Vagina (tissue), 2 donors: Measurements from ENCODE around the gene PHRF1.
"Not testable (repeated sequence)": the region's sequence is repeated elsewhere in the genome, so short reads cannot be mapped to it uniquely, and the experiment has no call there.

Experiments used
- CTCF ChIP-seq, 3 experiments: fragments of 450-650 bp in 2 of 3; fragments of 200-600 bp in 1 of 3; sonication (generic) in 1 of 3; IDR thresholded peaks; one replicate each; pipeline ENCODE4 v1.5.1; 2017 to 2019; ENCODE audit warnings: antibody characterized with exemption in 3 of 3, mild to moderate bottlenecking in 2 of 3, moderate library complexity in 2 of 3
- POLR2A ChIP-seq, 2 donors: fragments of 450-650 bp; IDR thresholded peaks; one replicate each; pipeline ENCODE4 v1.6.1; 2017; ENCODE audit warnings: antibody characterized with exemption in 2 of 2, mild to moderate bottlenecking in 2 of 2, moderate library complexity in 2 of 2
- POLR2AphosphoS5 ChIP-seq, 2 donors: sonication (generic); formaldehyde crosslinking; IDR thresholded peaks; one replicate each; pipeline ENCODE4 v1.9.0; 2017; ENCODE audit warnings: antibody characterized with exemption in 2 of 2, mild to moderate bottlenecking in 2 of 2, low read depth in 1 of 2; ENCODE audit not compliant: insufficient read depth in 1 of 2

DNA sequence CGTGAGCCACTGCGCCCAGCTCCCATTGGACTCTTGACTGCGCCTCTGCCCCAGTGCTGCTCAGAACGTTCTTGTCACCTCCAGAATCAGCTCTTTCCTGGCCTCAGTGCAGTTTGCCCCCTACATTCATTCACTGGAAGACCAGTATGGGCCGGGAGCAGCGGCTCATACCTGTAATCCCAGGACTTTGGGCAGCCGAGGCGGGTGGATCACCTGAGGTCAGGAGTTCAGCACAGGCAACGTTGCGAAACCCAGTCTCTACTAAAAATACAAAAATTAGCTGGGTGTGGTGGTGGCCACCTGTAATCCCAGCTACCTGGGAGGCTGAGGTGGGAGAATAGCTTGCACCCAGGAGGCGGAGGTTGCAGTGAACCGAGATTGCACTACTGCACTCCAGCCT lies 78.2 kb downstream of the PHRF1 start:
- not testable (repeated sequence) for TF ChIP-seq POLR2AphosphoS5 (IDR thresholded peaks at IDR 0.05; ENCODE audit: insufficient read depth in 1 of 2, low read depth in 1 of 2); CTCF (IDR thresholded peaks at IDR 0.05); POLR2A (IDR thresholded peaks at IDR 0.05)
